Activated CD4-positive, CD25-positive, alpha-beta regulatory T cell treated with anti-CD3 and anti-CD28 coated beads, Interleukin-2, amount 50 U/mL, for 16 hours (primary cell): Measurements from ENCODE around the gene CYP3A4.
"Not testable (repeated sequence)": the region's sequence is repeated elsewhere in the genome, so short reads cannot be mapped to it uniquely, and the experiment has no call there.

Experiments
- DNase-seq: peaks from one replicate; pipeline ENCODE4 v3.0.0-alpha.2; 2020; ENCODE audit warnings: low read depth, low spot score

Gene CYP3A4

GRCh38 chr7:99792967-99793366 is 9.0 kb upstream of the CYP3A4 start:
- no peak for DNase-seq

GRCh38 chr7:99791667-99792369 is 7.8 kb upstream of the CYP3A4 start:
- DNase-seq, result no peak

GRCh38 chr7:99791021-99791420 is 7.0 kb upstream of the CYP3A4 start:
- no peak for DNase-seq

GRCh38 chr7:99790407-99790806 is 6.4 kb upstream of the CYP3A4 start:
- DNase-seq, result no peak

GRCh38 chr7:99789441-99790070 is 5.6 kb upstream of the CYP3A4 start:
- no peak for DNase-seq

GRCh38 chr7:99788554-99788953 is 4.6 kb upstream of the CYP3A4 start:
- DNase-seq, result no peak

- no peak for DNase-seq
These were observed 2.8 kb upstream of the CYP3A4 start for GRCh38 chr7:99786726-99787335.

- DNase-seq, result not testable (repeated sequence)
These were observed 1.7 kb upstream of the CYP3A4 start for GRCh38 chr7:99785654-99786053.

GRCh38 chr7:99782012-99782953 is 1.7 kb downstream of the CYP3A4 start:
- DNase-seq, result no peak

GRCh38 chr7:99780588-99780987 is 3.4 kb downstream of the CYP3A4 start:
- no peak for DNase-seq

GRCh38 chr7:99779949-99780348 is 4.0 kb downstream of the CYP3A4 start:
- no peak for DNase-seq

- DNase-seq, result no peak
These were observed 5.1 kb downstream of the CYP3A4 start for GRCh38 chr7:99778880-99779279.

GRCh38 chr7:99773395-99773794 is 10.6 kb downstream of the CYP3A4 start:
- DNase-seq, result not testable (repeated sequence)

GRCh38 chr7:99772565-99772964 is 11.4 kb downstream of the CYP3A4 start:
- DNase-seq, result no peak

GRCh38 chr7:99769494-99769893 is 14.5 kb downstream of the CYP3A4 start:
- DNase-seq, result not testable (repeated sequence)

- no peak for DNase-seq
These were observed 15.5 kb downstream of the CYP3A4 start for GRCh38 chr7:99768471-99768870.

GRCh38 chr7:99767662-99768061 is 16.3 kb downstream of the CYP3A4 start:
- no peak for DNase-seq

GRCh38 chr7:99766484-99767099 is 17.4 kb downstream of the CYP3A4 start:
- DNase-seq, result no peak

- no peak for DNase-seq
These were observed 19.5 kb downstream of the CYP3A4 start for GRCh38 chr7:99764478-99764877.

- no peak for DNase-seq
These were observed 21.2 kb downstream of the CYP3A4 start for GRCh38 chr7:99762680-99763327.

- no peak for DNase-seq
These were observed 28.9 kb downstream of the CYP3A4 start for GRCh38 chr7:99755085-99755484.
